GM12873 (cell line): ENCODE data around the gene RAD51B.

Experiments used
- TF ChIP-seq, protein P1 (sequence below): IDR thresholded peaks from 2 replicates; pipeline ENCODE4 v1.5.1; 2012; ENCODE audit warnings: low read depth, mild to moderate bottlenecking, moderate library complexity, low read length, control low read depth; ENCODE audit not compliant: insufficient read depth; ENCODE audit errors: missing control alignments

Gene RAD51B

GRCh38 chr14:68525516-68525915 lies 705.9 kb downstream of the RAD51B start:
- TF ChIP-seq, protein P1, sequence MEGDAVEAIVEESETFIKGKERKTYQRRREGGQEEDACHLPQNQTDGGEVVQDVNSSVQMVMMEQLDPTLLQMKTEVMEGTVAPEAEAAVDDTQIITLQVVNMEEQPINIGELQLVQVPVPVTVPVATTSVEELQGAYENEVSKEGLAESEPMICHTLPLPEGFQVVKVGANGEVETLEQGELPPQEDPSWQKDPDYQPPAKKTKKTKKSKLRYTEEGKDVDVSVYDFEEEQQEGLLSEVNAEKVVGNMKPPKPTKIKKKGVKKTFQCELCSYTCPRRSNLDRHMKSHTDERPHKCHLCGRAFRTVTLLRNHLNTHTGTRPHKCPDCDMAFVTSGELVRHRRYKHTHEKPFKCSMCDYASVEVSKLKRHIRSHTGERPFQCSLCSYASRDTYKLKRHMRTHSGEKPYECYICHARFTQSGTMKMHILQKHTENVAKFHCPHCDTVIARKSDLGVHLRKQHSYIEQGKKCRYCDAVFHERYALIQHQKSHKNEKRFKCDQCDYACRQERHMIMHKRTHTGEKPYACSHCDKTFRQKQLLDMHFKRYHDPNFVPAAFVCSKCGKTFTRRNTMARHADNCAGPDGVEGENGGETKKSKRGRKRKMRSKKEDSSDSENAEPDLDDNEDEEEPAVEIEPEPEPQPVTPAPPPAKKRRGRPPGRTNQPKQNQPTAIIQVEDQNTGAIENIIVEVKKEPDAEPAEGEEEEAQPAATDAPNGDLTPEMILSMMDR = no peak

GRCh38 chr14:68526512-68527091 lies 707.0 kb downstream of the RAD51B start:
- TF ChIP-seq, protein P1 = no peak

DNA sequence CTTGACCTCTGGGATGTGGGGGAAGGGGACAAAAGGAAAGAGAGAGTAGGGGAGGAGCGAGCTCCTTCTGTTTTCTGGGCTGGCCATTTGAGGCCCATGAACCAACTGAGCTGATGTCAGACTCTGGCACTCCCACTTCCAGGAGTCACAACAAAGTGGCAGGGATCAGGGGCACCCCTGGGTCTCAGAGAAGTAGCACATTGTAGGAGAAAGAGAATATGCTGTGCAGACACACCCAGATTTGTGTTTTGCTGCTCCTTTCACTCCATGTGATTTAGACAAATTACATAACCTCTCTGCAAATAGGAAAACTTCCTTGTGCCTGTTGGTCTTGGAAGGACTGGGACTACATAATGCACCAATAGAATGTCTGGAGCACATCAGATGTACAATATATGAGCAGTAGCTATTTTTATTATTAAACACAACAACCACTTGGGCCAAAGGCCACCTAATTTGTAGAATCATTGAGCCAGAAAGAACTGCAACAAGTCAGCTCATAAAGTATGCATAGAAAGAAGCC lies 707.8 kb downstream of the RAD51B start:
- TF ChIP-seq, protein P1 = no peak

DNA sequence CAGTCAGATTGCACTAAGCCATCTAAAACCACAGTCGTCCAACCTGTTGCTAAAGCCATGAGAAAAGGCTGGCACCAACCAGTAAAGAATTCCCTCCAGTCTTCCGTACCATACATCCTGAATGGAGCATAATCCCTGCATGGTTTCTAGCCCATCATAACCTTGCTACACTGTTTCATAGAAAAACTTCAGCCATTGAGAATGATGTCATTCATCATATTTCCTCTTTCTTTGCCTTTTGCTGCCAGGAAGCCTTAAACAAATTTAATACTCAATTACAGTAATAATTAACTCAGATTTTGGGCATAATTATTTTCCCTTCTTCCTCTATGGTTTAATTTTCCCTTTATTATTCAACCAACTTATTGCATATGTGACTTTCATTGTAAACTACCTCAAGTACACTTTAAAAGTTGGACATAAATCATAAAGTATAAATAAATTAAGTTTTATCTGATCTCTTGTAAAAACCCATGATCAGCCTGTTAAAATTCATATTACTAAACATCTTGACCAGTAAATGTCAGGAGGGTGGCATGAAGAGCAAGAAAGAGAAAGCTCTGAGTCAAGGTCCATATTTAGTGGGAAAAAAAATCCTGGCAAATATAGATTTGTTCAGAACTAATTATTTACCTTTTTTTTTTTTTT lies 708.6 kb downstream of the RAD51B start:
- TF ChIP-seq, protein P1 = no peak

GRCh38 chr14:68530443-68530842 lies 710.9 kb downstream of the RAD51B start:
- TF ChIP-seq, protein P1 = no peak

DNA sequence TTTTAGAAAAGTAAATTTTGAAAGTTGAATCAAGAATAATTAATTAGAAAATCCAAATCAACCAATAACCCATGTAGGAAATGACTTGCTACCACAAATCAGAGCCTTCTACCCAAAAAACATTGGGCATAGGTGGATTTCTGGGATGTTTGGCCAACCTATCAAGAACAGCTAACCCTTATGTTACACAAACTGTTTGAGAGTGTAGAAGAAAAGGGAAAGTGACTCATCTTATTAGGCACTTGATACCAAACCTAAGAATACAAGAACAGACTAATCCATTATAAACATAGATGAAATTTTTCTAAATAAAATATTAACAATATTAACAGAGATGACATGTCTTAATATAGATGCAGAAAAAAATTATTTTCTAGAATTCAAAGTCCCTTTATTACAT lies 712.9 kb downstream of the RAD51B start:
- TF ChIP-seq, protein P1 = no peak

DNA sequence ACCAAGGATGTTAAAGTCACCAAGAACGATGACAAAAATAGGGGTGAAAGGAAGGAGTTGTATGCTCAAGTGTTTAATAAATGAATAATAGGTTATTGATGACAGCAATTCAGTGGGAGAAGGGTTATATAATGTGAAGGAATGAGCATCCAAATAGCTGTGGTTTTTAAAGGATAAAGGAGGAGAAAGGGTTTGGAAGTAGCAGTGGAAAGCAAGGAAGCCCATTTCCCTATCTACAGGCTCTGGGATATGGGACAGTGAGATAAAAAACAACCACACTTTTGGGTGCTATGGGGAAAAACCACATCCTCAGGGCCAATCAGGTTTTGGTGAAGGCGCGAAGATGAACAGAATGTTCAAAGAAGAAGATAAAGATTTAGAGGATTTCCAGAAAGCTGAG lies 714.7 kb downstream of the RAD51B start:
- TF ChIP-seq, protein P1 = no peak
